ENCODE data around the gene ENOX2.

The ENOX2 gene

DNA sequence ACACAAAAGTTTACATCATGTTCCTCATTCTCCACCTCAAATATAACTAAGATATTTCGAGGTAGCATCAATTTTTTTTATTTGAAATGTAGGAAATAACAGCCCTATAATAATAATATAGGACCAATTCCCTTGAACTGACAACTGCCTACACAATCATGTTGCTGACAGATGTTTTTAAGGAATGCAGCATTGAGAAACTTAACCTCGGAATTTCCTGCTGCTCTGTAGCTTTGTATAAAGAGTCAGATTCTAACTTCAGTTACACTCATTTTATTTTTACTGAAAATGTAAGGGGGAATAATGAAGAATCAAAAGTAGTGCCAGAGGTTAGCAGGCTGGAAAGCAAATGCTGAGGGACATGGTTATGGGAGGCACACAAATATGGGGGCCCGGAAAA, 265.4 kb downstream of the ENOX2 start:
- H3K4me1 Mint-ChIP-seq (ENCODE audit: low read depth), result no peaks in the 10 kb centered on the region
- peaks cover 15% of the 10 kb centered on the region for H3K36me3 Mint-ChIP-seq (ENCODE audit: low read depth)
- H3K9me3 Mint-ChIP-seq, result no peaks in the 10 kb centered on the region
- H3K27ac Mint-ChIP-seq, result no peak overlapping the region
- H3K4me3 Mint-ChIP-seq, result no peak overlapping the region
- no peaks in the 10 kb centered on the region for H3K27me3 Mint-ChIP-seq

DNA sequence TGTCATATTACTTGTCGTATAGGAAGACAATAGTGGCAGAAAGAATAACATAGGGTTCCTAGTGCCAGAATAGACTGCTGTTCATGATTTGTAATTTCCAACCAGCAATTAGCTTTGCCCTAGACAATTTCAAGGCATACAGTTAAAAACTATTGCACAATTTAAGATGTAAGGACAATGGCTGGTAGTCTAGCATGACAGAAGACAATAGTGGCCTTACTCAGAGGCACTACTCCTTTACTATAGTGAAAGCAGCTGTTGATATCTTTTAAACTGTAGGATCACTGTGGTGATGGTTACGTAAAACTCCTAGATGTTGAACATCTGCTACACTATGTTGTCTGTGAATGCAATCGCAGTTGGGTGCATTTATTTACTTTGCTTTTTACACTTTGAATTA, 266.7 kb downstream of the ENOX2 start:
- H3K4me1 Mint-ChIP-seq (ENCODE audit: low read depth), result no peaks in the 10 kb centered on the region
- H3K36me3 Mint-ChIP-seq (ENCODE audit: low read depth), result peaks cover 15% of the 10 kb centered on the region
- H3K27ac Mint-ChIP-seq, result no peak overlapping the region
- no peaks in the 10 kb centered on the region for H3K9me3 Mint-ChIP-seq
- no peak overlapping the region for H3K4me3 Mint-ChIP-seq
- no peaks in the 10 kb centered on the region for H3K27me3 Mint-ChIP-seq

DNA sequence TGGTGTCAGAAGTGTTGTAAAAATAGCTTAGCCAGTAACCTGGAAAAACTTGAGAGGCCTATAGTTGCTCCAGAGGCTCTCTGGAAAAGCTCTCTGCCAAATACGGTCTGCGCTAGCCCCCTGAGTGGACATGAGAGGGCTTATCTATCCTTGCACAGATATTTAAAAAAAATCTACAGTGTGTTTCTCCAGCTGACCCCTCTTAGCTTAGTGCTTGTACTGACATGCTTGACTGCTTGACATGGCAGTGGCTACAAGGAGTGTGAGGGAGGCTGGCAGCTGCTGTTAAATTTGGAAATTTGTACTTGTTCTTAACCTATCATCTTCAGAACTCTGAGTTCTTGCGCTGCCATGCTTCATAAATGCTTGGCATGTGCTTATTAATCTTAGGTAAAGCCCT, 272.0 kb downstream of the ENOX2 start:
- Mint-ChIP-seq H3K27ac (no peak overlapping the region), H3K9me3 (no peaks in the 10 kb centered on the region), H3K27me3 (no peaks in the 10 kb centered on the region), H3K36me3 (ENCODE audit: low read depth) (peaks cover 14% of the 10 kb centered on the region), H3K4me1 (ENCODE audit: low read depth) (no peaks in the 10 kb centered on the region), H3K4me3 (no peak overlapping the region)

DNA sequence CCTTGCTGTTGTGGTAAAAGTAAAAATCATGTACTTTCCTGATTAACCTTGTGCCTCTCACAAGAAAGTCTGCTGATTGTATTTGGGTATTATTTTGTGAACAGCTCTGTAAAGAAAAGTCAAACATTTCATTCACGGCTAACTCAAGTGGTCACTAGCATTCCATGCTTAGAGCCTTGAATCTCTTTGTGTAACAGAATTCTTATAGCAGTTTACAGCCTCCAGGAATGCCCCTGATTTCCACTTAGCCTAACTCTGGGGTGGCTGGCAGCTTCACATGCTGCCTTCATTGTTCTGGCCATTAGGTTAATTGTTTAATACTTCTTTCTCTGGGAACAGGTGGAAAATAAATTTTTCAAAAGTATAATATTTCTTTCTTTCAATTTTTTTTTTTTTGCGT, 274.5 kb downstream of the ENOX2 start:
- Mint-ChIP-seq H3K27me3 (no peaks in the 10 kb centered on the region), H3K36me3 (ENCODE audit: low read depth) (peaks cover 6% of the 10 kb centered on the region), H3K4me3 (no peak overlapping the region), H3K4me1 (ENCODE audit: low read depth) (no peaks in the 10 kb centered on the region), H3K27ac (no peak overlapping the region), H3K9me3 (no peaks in the 10 kb centered on the region)

DNA sequence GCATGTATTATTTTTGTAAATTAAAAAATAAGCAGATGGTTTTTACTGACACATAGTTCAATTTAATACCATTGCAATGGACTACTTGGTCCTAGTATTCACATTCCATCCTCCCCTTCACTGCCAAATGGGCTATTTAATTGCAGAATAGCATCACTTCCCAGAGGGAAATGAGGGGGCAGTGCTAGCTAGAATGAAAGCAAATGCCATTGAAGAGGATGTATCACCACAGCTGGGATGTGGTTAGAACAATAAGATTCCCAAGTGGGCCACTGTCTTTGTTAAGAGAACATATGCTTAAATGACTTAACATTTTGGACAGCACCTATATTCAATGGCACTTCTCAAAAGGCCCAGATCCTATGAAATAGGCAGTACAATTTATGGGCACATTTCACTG, 276.5 kb downstream of the ENOX2 start:
- Mint-ChIP-seq H3K4me3 (no peak overlapping the region), H3K27ac (no peak overlapping the region)

DNA sequence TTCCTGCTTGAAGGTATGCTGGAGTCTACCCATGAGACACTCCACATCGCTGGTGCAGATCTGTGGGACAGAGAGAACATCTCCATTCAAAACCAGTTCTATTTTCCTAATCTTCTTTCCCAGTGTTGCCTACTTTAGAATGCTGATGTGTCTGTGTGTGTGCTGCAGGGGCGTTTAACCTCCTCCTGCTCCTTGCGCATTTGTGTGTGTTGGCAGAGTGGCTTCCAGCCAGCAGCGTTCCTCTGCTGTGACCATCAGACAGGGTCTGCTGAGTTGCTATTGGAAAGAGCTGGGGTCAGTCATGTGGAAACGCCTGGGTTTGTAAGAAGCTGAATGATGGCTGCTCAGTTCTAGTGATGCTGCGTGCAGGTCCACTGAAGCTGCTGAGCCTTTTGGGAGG, 277.6 kb downstream of the ENOX2 start:
- Mint-ChIP-seq H3K9me3 (no peaks in the 10 kb centered on the region), H3K36me3 (ENCODE audit: low read depth) (no peaks in the 10 kb centered on the region), H3K4me3 (no peak overlapping the region), H3K27me3 (no peaks in the 10 kb centered on the region), H3K27ac (no peak overlapping the region), H3K4me1 (ENCODE audit: low read depth) (no peaks in the 10 kb centered on the region)

More for the DNA sequence above, 276.5 kb downstream of the ENOX2 start:
- no peaks in the 10 kb centered on the region for H3K27me3 Mint-ChIP-seq
- H3K4me1 Mint-ChIP-seq (ENCODE audit: low read depth), result no peaks in the 10 kb centered on the region
- peaks cover 6% of the 10 kb centered on the region for H3K36me3 Mint-ChIP-seq (ENCODE audit: low read depth)
- H3K9me3 Mint-ChIP-seq, result no peaks in the 10 kb centered on the region

DNA sequence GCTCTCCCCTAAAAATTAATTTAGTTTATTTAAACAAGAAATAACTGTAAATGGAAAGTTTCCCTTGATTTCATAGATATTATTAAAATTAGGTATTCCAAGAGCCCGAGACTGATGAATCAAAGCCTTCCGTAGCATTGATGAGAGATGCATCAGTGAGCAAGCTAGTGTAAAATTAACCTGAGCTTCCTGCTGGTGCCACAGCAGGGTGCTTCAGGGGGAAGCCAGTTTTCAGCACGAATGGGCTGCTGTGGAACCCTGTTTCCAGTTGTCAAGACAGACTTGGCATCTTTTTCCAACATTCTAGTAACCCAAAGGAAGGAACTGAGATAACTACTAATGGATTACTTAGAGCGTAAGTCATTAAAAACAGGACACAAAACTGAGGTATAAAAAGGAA, 279.5 kb downstream of the ENOX2 start:
- H3K4me1 Mint-ChIP-seq (ENCODE audit: low read depth), result no peaks in the 10 kb centered on the region
- no peak overlapping the region for H3K4me3 Mint-ChIP-seq
- H3K27ac Mint-ChIP-seq, result no peak overlapping the region
- H3K36me3 Mint-ChIP-seq (ENCODE audit: low read depth), result no peaks in the 10 kb centered on the region
- H3K27me3 Mint-ChIP-seq, result no peaks in the 10 kb centered on the region
- H3K9me3 Mint-ChIP-seq, result no peaks in the 10 kb centered on the region

DNA sequence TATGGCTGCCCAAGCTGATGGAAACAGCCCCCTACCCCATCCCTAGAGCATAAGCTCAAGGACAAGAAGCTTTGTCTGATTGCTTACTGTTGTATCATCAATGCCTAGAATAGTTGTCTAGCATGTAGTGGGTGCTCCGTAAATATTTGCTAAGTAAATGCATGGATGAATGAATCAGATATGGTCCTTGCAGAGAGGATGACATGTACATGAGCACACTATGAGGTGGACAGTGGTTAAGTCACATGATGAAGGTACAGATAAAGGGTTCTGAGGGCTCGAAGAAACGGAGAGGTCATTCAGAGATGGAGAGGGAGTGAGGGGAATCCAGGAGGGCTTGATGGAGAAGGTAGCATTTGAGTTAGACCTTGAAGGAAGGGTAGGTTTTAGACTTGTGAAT, 287.1 kb downstream of the ENOX2 start:
- no peak overlapping the region for H3K4me3 Mint-ChIP-seq
- H3K4me1 Mint-ChIP-seq (ENCODE audit: low read depth), result no peaks in the 10 kb centered on the region
- no peak overlapping the region for H3K27ac Mint-ChIP-seq
- H3K9me3 Mint-ChIP-seq, result no peaks in the 10 kb centered on the region
- H3K36me3 Mint-ChIP-seq (ENCODE audit: low read depth), result no peaks in the 10 kb centered on the region
- H3K27me3 Mint-ChIP-seq, result no peaks in the 10 kb centered on the region

DNA sequence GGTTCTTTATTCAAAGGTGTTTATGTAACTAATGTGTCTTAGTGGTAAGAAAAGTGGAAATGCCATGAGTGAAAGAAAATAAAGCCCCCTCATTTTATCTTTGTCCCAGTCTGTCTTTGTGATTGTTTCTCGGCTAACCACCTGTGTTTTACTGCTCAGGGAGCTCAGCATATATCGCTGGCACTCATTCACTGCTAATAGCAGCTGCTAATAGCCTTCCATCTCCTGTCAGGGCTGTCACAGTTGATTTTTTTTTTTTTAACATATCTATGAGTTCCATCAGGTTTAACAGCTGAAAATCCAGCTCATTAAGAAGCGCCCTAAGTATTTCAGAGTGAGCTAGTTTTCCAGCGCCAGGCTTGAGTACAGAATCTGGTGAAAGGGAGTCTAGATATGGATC, 295.6 kb downstream of the ENOX2 start:
- H3K27ac Mint-ChIP-seq, result no peak overlapping the region
- H3K27me3 Mint-ChIP-seq, result peaks cover 4% of the 10 kb centered on the region
- no peaks in the 10 kb centered on the region for H3K4me1 Mint-ChIP-seq (ENCODE audit: low read depth)
- H3K9me3 Mint-ChIP-seq, result no peaks in the 10 kb centered on the region
- H3K36me3 Mint-ChIP-seq (ENCODE audit: low read depth), result no peaks in the 10 kb centered on the region
- no peak overlapping the region for H3K4me3 Mint-ChIP-seq

DNA sequence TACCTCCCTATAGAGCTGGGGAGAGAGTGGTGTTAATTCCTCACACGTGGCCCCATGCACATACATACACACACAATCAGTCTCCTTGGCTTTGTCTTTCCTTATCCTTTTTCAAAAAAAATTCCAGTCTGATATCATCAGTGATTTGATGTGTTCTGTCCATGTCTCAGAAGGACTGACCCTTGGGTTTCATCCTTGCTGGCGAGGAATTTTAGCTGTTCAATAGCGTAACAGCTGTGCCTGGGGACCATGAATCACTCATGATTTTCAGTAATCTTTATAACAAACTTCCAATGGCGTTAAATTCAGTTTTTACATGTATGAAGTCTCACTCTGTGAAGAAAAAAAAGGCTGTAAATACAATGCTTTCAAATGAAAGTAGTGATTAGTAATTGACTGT, 296.6 kb downstream of the ENOX2 start:
- Mint-ChIP-seq H3K36me3 (ENCODE audit: low read depth) (no peaks in the 10 kb centered on the region), H3K9me3 (no peaks in the 10 kb centered on the region), H3K4me1 (ENCODE audit: low read depth) (no peaks in the 10 kb centered on the region), H3K27ac (no peak overlapping the region), H3K27me3 (peaks cover 4% of the 10 kb centered on the region), H3K4me3 (no peak overlapping the region)

DNA sequence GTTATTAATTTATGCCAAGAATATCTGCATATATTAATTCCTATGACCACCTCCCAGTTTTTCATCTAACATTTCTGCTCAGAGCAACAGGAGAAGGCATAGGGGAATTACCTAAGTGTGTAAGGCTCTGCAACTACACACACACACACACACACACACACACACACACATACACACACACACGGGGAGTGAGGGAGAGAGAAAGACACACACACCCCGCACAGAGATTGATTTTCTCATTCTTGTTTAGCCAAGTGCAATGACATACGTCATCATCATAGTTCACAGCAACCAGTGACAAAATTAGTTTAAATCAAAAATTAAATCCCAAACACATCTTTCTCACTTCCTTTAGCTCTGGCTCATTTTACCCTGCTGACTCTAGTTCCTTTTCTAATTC, 298.1 kb downstream of the ENOX2 start:
- no peak overlapping the region for H3K27ac Mint-ChIP-seq
- no peak overlapping the region for H3K4me3 Mint-ChIP-seq
- H3K36me3 Mint-ChIP-seq (ENCODE audit: low read depth), result no peaks in the 10 kb centered on the region
- H3K9me3 Mint-ChIP-seq, result no peaks in the 10 kb centered on the region
- H3K4me1 Mint-ChIP-seq (ENCODE audit: low read depth), result no peaks in the 10 kb centered on the region
- H3K27me3 Mint-ChIP-seq, result peaks cover 4% of the 10 kb centered on the region

DNA sequence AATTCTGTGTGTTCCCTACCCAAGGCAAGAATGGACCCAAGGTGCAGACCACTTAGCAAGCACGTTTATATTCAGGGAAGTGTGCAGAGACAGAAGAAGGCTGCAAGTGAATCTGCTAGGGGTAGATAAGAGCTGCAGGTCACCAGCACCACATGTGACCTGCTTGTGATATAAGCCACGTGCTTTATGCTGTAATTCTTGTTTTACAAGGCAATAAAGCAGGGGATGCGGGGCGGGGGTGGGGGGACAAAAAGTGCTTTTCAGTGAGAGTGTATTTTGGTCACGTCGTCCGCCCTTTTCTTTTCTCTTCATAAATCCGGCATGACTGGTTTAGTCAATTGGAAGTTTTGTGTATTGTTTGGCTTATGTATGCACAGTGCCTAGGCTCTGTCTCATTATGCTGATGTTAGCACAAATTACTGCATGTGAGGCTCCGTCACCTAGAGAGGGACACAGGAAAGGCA, 308.5 kb downstream of the ENOX2 start:
- Mint-ChIP-seq H3K27me3 (no peaks in the 10 kb centered on the region), H3K4me3 (no peak overlapping the region), H3K36me3 (ENCODE audit: low read depth) (no peaks in the 10 kb centered on the region), H3K27ac (no peak overlapping the region), H3K9me3 (no peaks in the 10 kb centered on the region), H3K4me1 (ENCODE audit: low read depth) (no peaks in the 10 kb centered on the region)

DNA sequence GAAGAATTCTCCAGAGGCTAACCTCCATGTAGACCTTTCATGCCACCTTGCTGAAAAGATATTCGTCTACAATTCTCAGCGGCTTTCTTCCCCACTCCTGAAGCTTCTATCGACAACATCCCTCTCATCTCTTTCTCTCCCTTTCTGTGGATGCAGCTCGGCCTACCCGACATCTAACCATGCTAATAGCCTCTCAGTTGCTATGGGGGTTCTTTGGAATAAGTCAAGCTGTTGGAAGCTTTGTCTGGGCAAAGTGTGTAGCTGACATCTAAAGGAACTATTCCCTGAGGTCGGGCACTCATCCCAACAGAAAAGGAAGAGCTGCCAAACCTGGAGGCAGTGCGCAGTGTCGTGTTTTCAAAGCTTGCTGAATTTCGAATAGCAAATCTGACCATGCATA, 309.1 kb downstream of the ENOX2 start:
- H3K4me3 Mint-ChIP-seq, result no peak overlapping the region
- no peaks in the 10 kb centered on the region for H3K27me3 Mint-ChIP-seq
- H3K4me1 Mint-ChIP-seq (ENCODE audit: low read depth), result no peaks in the 10 kb centered on the region

DNA sequence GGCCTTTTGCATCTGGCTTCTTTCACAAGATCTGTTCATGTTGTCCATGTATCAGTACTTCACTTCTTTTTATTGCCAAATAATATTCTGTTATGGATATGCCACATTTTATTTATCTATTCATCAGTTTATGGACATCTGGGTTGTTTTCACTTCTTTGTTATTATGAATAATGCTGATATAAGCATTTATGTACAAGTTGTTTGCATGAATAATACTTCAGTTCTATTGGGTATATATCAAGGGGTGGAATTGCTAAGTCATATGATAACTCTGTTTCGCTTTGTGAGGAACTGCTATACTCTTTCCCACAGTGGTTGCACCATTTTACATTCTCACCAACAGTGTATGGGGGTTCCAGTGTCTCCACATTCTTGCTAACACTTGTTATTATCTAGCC, 310.8 kb downstream of the ENOX2 start:
- H3K36me3 Mint-ChIP-seq (ENCODE audit: low read depth), result no peaks in the 10 kb centered on the region
- no peak overlapping the region for H3K4me3 Mint-ChIP-seq
- no peaks in the 10 kb centered on the region for H3K27me3 Mint-ChIP-seq
- no peaks in the 10 kb centered on the region for H3K4me1 Mint-ChIP-seq (ENCODE audit: low read depth)
- H3K9me3 Mint-ChIP-seq, result no peaks in the 10 kb centered on the region
- no peak overlapping the region for H3K27ac Mint-ChIP-seq

More for the DNA sequence above, 309.1 kb downstream of the ENOX2 start:
- H3K9me3 Mint-ChIP-seq, result no peaks in the 10 kb centered on the region
- no peaks in the 10 kb centered on the region for H3K36me3 Mint-ChIP-seq (ENCODE audit: low read depth)
- H3K27ac Mint-ChIP-seq, result no peak overlapping the region

DNA sequence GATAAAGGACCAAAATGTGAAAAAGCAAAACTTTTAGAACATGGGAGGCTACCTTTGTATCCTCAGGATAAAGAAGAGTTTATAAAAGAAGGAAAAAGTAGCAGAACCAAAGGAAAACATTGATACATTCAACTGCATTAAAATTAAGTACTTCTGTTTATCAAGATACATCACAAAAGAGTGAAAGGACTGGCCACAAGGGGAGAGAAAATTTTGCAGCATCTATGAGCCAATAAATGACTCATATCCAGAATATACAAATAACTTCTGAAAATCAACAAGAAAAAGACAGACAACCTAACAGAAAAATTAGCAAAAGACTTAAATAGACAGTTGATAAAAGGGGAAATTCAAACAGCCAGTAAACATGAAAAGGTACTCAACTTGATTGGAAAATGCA, 324.1 kb downstream of the ENOX2 start:
- Mint-ChIP-seq H3K4me1 (ENCODE audit: low read depth) (no peaks in the 10 kb centered on the region), H3K9me3 (no peaks in the 10 kb centered on the region), H3K4me3 (no peak overlapping the region), H3K27me3 (no peaks in the 10 kb centered on the region), H3K27ac (no peak overlapping the region), H3K36me3 (ENCODE audit: low read depth) (no peaks in the 10 kb centered on the region)

DNA sequence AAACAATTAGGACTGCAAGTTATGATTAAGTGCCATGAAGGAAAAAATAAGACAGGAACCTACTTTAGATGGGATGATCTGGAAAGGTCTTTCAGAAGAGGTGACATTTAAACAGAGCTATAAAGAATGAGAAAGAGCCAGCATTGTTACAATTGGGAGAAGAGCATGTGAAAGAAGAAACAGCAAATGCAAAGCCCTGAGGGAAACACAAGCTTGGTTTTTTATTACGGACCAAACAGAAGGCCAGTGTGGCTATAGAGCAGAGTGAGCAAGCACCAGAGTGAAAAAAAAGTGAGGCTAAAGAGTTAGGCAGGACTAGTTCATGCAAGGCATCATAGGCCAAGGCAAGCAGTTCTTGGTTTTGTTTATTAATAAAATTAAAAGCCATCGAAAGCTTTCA, 325.6 kb downstream of the ENOX2 start:
- Mint-ChIP-seq H3K4me3 (no peak overlapping the region), H3K4me1 (ENCODE audit: low read depth) (no peaks in the 10 kb centered on the region), H3K27me3 (no peaks in the 10 kb centered on the region), H3K27ac (no peak overlapping the region), H3K36me3 (ENCODE audit: low read depth) (no peaks in the 10 kb centered on the region), H3K9me3 (no peaks in the 10 kb centered on the region)
